SK-N-MC (cell line): ENCODE data around the gene SLC7A10.

Experiments
- EZH2 ChIP-seq: fragments of 200-600 bp; sonication (generic); IDR thresholded peaks from one replicate; pipeline ENCODE4 v1.6.1; 2017; ENCODE audit warnings: antibody characterized with exemption
- FOXP2 ChIP-seq: optimal IDR thresholded peaks from 2 replicates; pipeline ENCODE3; 2011; ENCODE audit warnings: mild to moderate bottlenecking, moderate library complexity; ENCODE audit not compliant: insufficient read depth; ENCODE audit errors: extremely low read length, control extremely low read depth
- POLR2AphosphoS5 ChIP-seq: IDR thresholded peaks from 2 replicates; pipeline ENCODE4 v1.6.1; 2012; ENCODE audit warnings: mild to moderate bottlenecking, low read depth, low read length, borderline replicate concordance

DNA sequence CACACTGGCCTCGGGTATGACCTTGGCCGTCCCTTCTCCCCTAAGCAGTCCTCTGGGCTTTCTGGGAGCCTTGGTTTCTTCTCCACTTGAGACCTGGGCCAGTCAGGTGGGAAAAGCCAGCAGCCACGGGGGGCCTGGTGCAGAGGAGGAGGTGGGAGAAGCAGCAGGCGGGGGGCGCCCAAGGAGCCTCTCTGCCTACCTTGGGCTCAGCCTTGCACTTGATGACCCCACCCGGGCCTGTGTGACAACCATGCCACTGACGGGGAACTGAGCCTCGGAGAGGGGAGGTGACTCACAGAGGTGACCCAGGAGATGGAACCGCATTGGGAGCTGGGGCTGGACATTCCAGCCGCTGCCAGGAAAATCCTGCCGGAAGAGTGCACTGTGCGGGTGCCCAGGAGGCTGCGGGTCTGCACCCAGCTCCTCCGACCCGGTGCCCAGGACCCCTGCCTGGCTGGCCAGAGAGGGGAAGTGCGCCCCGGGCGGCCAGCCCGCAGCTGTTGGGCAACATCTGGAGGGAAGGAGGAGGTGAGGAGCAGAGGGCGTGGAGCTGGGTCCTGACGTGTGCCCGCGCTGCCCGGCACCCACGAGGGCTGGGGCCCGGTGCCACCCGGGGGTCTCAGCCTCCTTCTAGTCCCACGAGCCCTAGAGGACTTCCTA, 23.4 kb upstream of the SLC7A10 start:
- TF ChIP-seq POLR2AphosphoS5 (no peak), EZH2 (no peak), FOXP2 (no peak)
